H1 (cell line): ENCODE data around the gene ADCY1. TPM values are rescaled to one million over a fixed set of nuclear protein-coding genes. Genes with fewer than 3 reads are reported as not detected.

ENCODE experiments used
- CTCF ChIA-PET: fragments of 300-600 bp; sonication (Branson Sonifier 250); formaldehyde crosslinking; loops from one replicate; lab custom pipeline; 2021; ENCODE audit not compliant: partially characterized antibody; lab: Charles Lee
- POLR2A ChIA-PET: fragments of 300-600 bp; sonication (Branson Sonifier 250); formaldehyde crosslinking; loops from one replicate; lab custom pipeline; 2021; ENCODE audit warnings: inconsistent platforms; ENCODE audit not compliant: partially characterized antibody; lab: Charles Lee
- DNase-seq, 2 experiments: peaks; one replicate each; pipeline versions ENCODE4 v3.0.0 to v3.0.0-alpha.2; 2010 to 2022; ENCODE audit warnings: low spot score in 2 of 2, low read depth in 1 of 2, mixed read lengths in 1 of 2
- FAIRE-seq: peaks from 2 replicates; lab custom pipeline; 2011; peaks lifted over from hg19 to GRCh38; lab: Jason Lieb, UNC
- H2AFZ ChIP-seq: 2 replicates; pipeline ENCODE4 v1.8.1; 2012; ENCODE audit warnings: low read length, inconsistent platforms
- H2AK5ac ChIP-seq: 2 replicates; pipeline ENCODE4 v1.6.1; 2013; ENCODE audit warnings: low read depth, low read length
- H2BK120ac ChIP-seq: replicated peaks from 2 replicates; pipeline ENCODE3; 2013; ENCODE audit warnings: low read depth, low read length, inconsistent platforms
- H2BK12ac ChIP-seq: 2 replicates; pipeline ENCODE4 v1.6.1; 2013; ENCODE audit warnings: low read depth, low read length
- H2BK15ac ChIP-seq: 2 replicates; pipeline ENCODE4 v1.6.1; 2013; ENCODE audit warnings: low read length
- H2BK20ac ChIP-seq: 2 replicates; pipeline ENCODE4 v1.6.1; 2013; ENCODE audit warnings: low read length
- H2BK5ac ChIP-seq: 2 replicates; pipeline ENCODE4 v1.6.1; 2013; ENCODE audit warnings: low read depth, low read length
- H3K14ac ChIP-seq: 2 replicates; pipeline ENCODE4 v1.6.1; 2013; ENCODE audit warnings: inconsistent platforms; ENCODE audit not compliant: insufficient read length
- H3K18ac ChIP-seq: 2 replicates; pipeline ENCODE4 v1.6.1; 2013; ENCODE audit warnings: low read length; ENCODE audit errors: extremely low read depth
- H3K23ac ChIP-seq: 2 replicates; pipeline ENCODE4 v1.6.1; 2013; ENCODE audit warnings: inconsistent platforms; ENCODE audit not compliant: insufficient read length
- H3K23me2 ChIP-seq: 2 replicates; pipeline ENCODE4 v1.6.1; 2013; ENCODE audit warnings: low read depth, low read length
- H3K27ac ChIP-seq: 2 replicates; pipeline ENCODE4 v1.6.1; 2011; ENCODE audit warnings: low read depth, low read length, inconsistent platforms
- H3K27me3 ChIP-seq, 4 experiments: replicated peaks in 1 of 4; 1 replicate in 1 of 4; 2 replicates in 3 of 4; pipeline versions ENCODE4 v1.6.1 to v1.8.1; 2011 to 2013; ENCODE audit warnings: low read length in 3 of 4, mild to moderate bottlenecking in 3 of 4, inconsistent platforms in 2 of 4, mixed read lengths in 2 of 4, moderate library complexity in 1 of 4; ENCODE audit not compliant: control insufficient read depth in 3 of 4, insufficient read depth in 3 of 4; ENCODE audit errors: extremely low read depth in 1 of 4
- H3K36me3 ChIP-seq, 4 experiments: 2 replicates each; pipeline versions ENCODE4 v1.6.1 to v1.8.1; 2011 to 2013; ENCODE audit warnings: mild to moderate bottlenecking in 4 of 4, low read length in 3 of 4, moderate library complexity in 2 of 4, control low read depth in 1 of 4, inconsistent platforms in 1 of 4; ENCODE audit not compliant: insufficient read depth in 4 of 4, control insufficient read depth in 2 of 4
- H3K4ac ChIP-seq: replicated peaks from 2 replicates; pipeline ENCODE3; 2013; ENCODE audit warnings: low read length, low read depth, mixed read lengths, inconsistent platforms; ENCODE audit not compliant: insufficient read length
- H3K4me1 ChIP-seq, 4 experiments: replicated peaks in 1 of 4; 1 replicate in 1 of 4; 2 replicates in 3 of 4; pipeline versions ENCODE4 v1.6.1 to v1.8.1; 2011 to 2013; ENCODE audit warnings: low read length in 3 of 4, inconsistent platforms in 2 of 4, mixed read lengths in 1 of 4; ENCODE audit not compliant: insufficient read depth in 4 of 4, control insufficient read depth in 3 of 4
- H3K4me2 ChIP-seq, 2 experiments: 2 replicates each; pipeline versions ENCODE4 v1.6.1 to v1.8.1; 2011 to 2013; ENCODE audit warnings: low read depth in 2 of 2, low read length in 2 of 2, control low read depth in 1 of 2, inconsistent platforms in 1 of 2, mild to moderate bottlenecking in 1 of 2; ENCODE audit not compliant: insufficient read depth in 1 of 2
- H3K4me3 ChIP-seq, 4 experiments: fragments of 200-600, 300-600 bp in 1 of 4; sonication (generic), shearing (Covaris generic), sonication (Bioruptor Twin) in 1 of 4; 2 replicates each; pipeline versions ENCODE4 v1.5.1 to v1.8.1; 2011 to 2016; ENCODE audit warnings: low read length in 4 of 4, low read depth in 3 of 4, control low read depth in 2 of 4, inconsistent platforms in 2 of 4, mild to moderate bottlenecking in 2 of 4, mixed read lengths in 1 of 4, moderate library complexity in 1 of 4; ENCODE audit not compliant: insufficient read depth in 2 of 4; ENCODE audit errors: extremely low read depth in 1 of 4
- H3K56ac ChIP-seq: replicated peaks from 2 replicates; pipeline ENCODE3; 2013; ENCODE audit warnings: low read depth, mild to moderate bottlenecking, mixed read lengths, low read length, inconsistent platforms; ENCODE audit not compliant: insufficient read length
- H3K79me1 ChIP-seq: 2 replicates; pipeline ENCODE4 v1.6.1; 2013; ENCODE audit warnings: low read depth, low read length, control low read depth
- H3K79me2 ChIP-seq, 2 experiments: 2 replicates each; pipeline versions ENCODE4 v1.6.1 to v1.8.1; 2012 to 2013; ENCODE audit warnings: low read length in 2 of 2, mild to moderate bottlenecking in 2 of 2, inconsistent platforms in 1 of 2; ENCODE audit not compliant: insufficient read depth in 2 of 2, control insufficient read depth in 1 of 2
- H3K9ac ChIP-seq, 4 experiments: replicated peaks in 1 of 4; 1 replicate in 1 of 4; 2 replicates in 3 of 4; pipeline versions ENCODE4 v1.6.1 to v1.8.1; 2011 to 2013; ENCODE audit warnings: low read depth in 3 of 4, low read length in 3 of 4, control low read depth in 2 of 4, mild to moderate bottlenecking in 2 of 4, moderate library complexity in 2 of 4, inconsistent platforms in 1 of 4; ENCODE audit errors: extremely low read depth in 1 of 4
- H3K9me3 ChIP-seq, 2 experiments: 2 replicates each; pipeline versions ENCODE4 v1.6.1 to v1.8.1; 2012 to 2013; ENCODE audit warnings: mild to moderate bottlenecking in 2 of 2, moderate library complexity in 2 of 2, control low read depth in 1 of 2, inconsistent platforms in 1 of 2, low read depth in 1 of 2, low read length in 1 of 2, mixed read lengths in 1 of 2; ENCODE audit not compliant: insufficient read depth in 2 of 2
- H4K20me1 ChIP-seq, 2 experiments: replicated peaks in 1 of 2; 2 replicates each; pipeline versions ENCODE3 to v1.8.1; 2011 to 2013; ENCODE audit warnings: inconsistent platforms in 2 of 2, low read length in 2 of 2, mild to moderate bottlenecking in 1 of 2; ENCODE audit not compliant: insufficient read depth in 2 of 2, control insufficient read depth in 1 of 2
- H4K5ac ChIP-seq: 2 replicates; pipeline ENCODE4 v1.6.1; 2013; ENCODE audit warnings: low read length, low read depth, mixed read lengths, inconsistent platforms; ENCODE audit not compliant: insufficient read length
- H4K8ac ChIP-seq: 2 replicates; pipeline ENCODE4 v1.8.0; 2013; ENCODE audit warnings: mild to moderate bottlenecking, moderate library complexity, low read length, inconsistent platforms; ENCODE audit not compliant: insufficient read depth; ENCODE audit errors: extremely low read depth
- H4K91ac ChIP-seq: replicated peaks from 2 replicates; pipeline ENCODE3; 2013; ENCODE audit warnings: low read length, mixed read lengths, inconsistent platforms; ENCODE audit not compliant: insufficient read length
- CEBPB ChIP-seq: IDR thresholded peaks from 2 replicates; pipeline ENCODE4 v1.6.1; 2012; ENCODE audit warnings: low read depth, low read length
- CTBP2 ChIP-seq: IDR thresholded peaks from 2 replicates; pipeline ENCODE4 v1.7.0; 2011; ENCODE audit warnings: borderline replicate concordance, mild to moderate bottlenecking, moderate library complexity, mixed read lengths, low read length; ENCODE audit not compliant: insufficient read depth, insufficient read length
- FOSL1 ChIP-seq: IDR thresholded peaks from 2 replicates; pipeline ENCODE4 v1.6.1; 2011; ENCODE audit warnings: mild to moderate bottlenecking, low read depth, low read length, moderate library complexity; ENCODE audit not compliant: insufficient read depth
- PHF8 ChIP-seq: fragments of 200-600 bp; sonication (generic); conservative IDR thresholded peaks from 2 replicates; pipeline ENCODE4 v1.7.1; 2012; ENCODE audit warnings: low read depth, mild to moderate bottlenecking, inconsistent platforms, low read length, moderate library complexity
- SP2 ChIP-seq: IDR thresholded peaks from 2 replicates; pipeline ENCODE4 v1.6.1; 2012; ENCODE audit warnings: mild to moderate bottlenecking, low read length, inconsistent platforms
- TCF12 ChIP-seq: IDR thresholded peaks from 2 replicates; pipeline ENCODE4 v1.6.1; 2011; ENCODE audit warnings: low read depth, mild to moderate bottlenecking, low read length
- WGBS, 2 experiments: shearing (Covaris generic) in 1 of 2; methylation state at CpG; one replicate each; pipeline versions ENCODE4 v1.1.6 to v1.1.7; 2013 to 2015; ENCODE audit warnings: low lambda C conversion rate in 2 of 2, mixed read lengths in 2 of 2, inconsistent platforms in 1 of 2, low coverage in 1 of 2, missing lambda C conversion rate in 1 of 2; ENCODE audit not compliant: insufficient replicate concordance in 2 of 2, insufficient coverage in 1 of 2, insufficient read length in 1 of 2; ENCODE audit errors: extremely low coverage in 1 of 2, missing lambda C conversion rate in 1 of 2; 5-methylcytosine and 5-hydroxymethylcytosine counted together
- polyA plus RNA-seq, 7 experiments: library from polyadenylated mRNA; depleted of rRNA in 3 of 7; stranded (reverse) in 5 of 7; unstranded in 2 of 7; fragments of >200 nt in 5 of 7; fragments of 200-250 nt in 2 of 7; gene quantifications; 1 replicate in 5 of 7; 2 replicates in 1 of 7; 4 replicates in 1 of 7; pipeline versions ENCODE4 v1.2.1 to v1.2.3, GENCODE V29; 2011 to 2013; ENCODE audit warnings: missing spikeins in 2 of 7, mixed read lengths in 2 of 7
- total RNA-seq: library from RNA; stranded (reverse); fragmentation: NEBNext Ultra II Directional; extraction: Animal tissue kit (Norgen Biotek cat#: 25700); gene quantifications from 2 replicates; pipeline ENCODE4 v1.2.1, GENCODE V29; 2021

Gene ADCY1
- total and polyA plus RNA-seq, 2 of the 8 experiments (the other 6 are each of a cell fraction or from before 2014, with no cell fraction given), result 7.9 to 26.9 TPM

GRCh38 chr7:45627691-45628456 lies 53.7 kb downstream of the ADCY1 start:
- no peaks in the 10 kb centered on the region for H3K79me2 ChIP-seq
- H3K4ac ChIP-seq, result no peak overlapping the region
- H4K8ac ChIP-seq, result no peak overlapping the region
- no peak overlapping the region for H2BK20ac ChIP-seq
- no peak overlapping the region for H3K14ac ChIP-seq
- H3K56ac ChIP-seq, result no peak overlapping the region
- H2BK5ac ChIP-seq, result no peak overlapping the region
- no peak overlapping the region for H2AFZ ChIP-seq
- no peaks in the 10 kb centered on the region for H3K23me2 ChIP-seq
- DNase-seq (no peak), FAIRE-seq (no peak)
- no peak overlapping the region for H3K4me3 ChIP-seq
- no peak overlapping the region for H2AK5ac ChIP-seq
- no peak overlapping the region for H3K18ac ChIP-seq
- H3K23ac ChIP-seq, result no peak overlapping the region
- H3K4me1 ChIP-seq, result no peaks in the 10 kb centered on the region
- peaks cover 0 to 5% of the 10 kb centered on the region in 2 experiments for H4K20me1 ChIP-seq
- H4K5ac ChIP-seq, result no peak overlapping the region
- H2BK12ac ChIP-seq, result no peak overlapping the region
- no peak overlapping the region for H2BK120ac ChIP-seq
- no peak overlapping the region for H3K9ac ChIP-seq
- peaks cover 0 to 13% of the 10 kb centered on the region in 2 experiments; a peak in 3 of 4 replicates for H3K9me3 ChIP-seq
- ChIA-PET POLR2A (interaction anchor here (0.6 kb wide), 1 partner anchor 10 kb away, joined by 4 read pairs; no protein-coding TSS in a partner anchor), CTCF (interaction anchor here (0.9 to 1.4 kb wide), 2 partner anchors 9 to 48 kb away, joined by 3 read pairs; no protein-coding TSS in a partner anchor)
- no peak overlapping the region for H2BK15ac ChIP-seq
- no peak overlapping the region for H3K27ac ChIP-seq
- H3K27me3 ChIP-seq, result no peaks in the 10 kb centered on the region
- H4K91ac ChIP-seq, result no peak overlapping the region
- H3K36me3 ChIP-seq, result peaks cover 0 to 5% (median 2%) of the 10 kb centered on the region in 4 experiments; a peak in 2 of 8 replicates
- H3K79me1 ChIP-seq, result no peaks in the 10 kb centered on the region
- no peak overlapping the region for H3K4me2 ChIP-seq
- WGBS, 2 experiments, result 96% methylated on average over 8 of the region's 8 CpGs; no CpG with 5 or more reads in 1 of the 2 experiments
- no peak for TF ChIP-seq TCF12
- TF ChIP-seq CTBP2, result no peak
- no peak for TF ChIP-seq PHF8
- TF ChIP-seq CEBPB, result no peak
- TF ChIP-seq SP2, result no peak
- no peak for TF ChIP-seq FOSL1
